SK-N-SH treated with all-trans-retinoic acid at 6 μM for 48 hours (cell line): ENCODE results near the gene STOX1.

Source experiments
- CSRNP3 ChIP-seq: fragments of 250-450 bp; sonication (Bioruptor Pico); IDR thresholded peaks from 2 replicates; pipeline ENCODE4 v1.5.1; 2021; ENCODE audit warnings: mild to moderate bottlenecking, moderate library complexity
- OSR1 ChIP-seq: fragments of 250-450 bp; sonication (Bioruptor Pico); IDR thresholded peaks from 2 replicates; pipeline ENCODE4 v1.8.0; 2022; ENCODE audit warnings: moderate library complexity, mild to moderate bottlenecking, inconsistent platforms
- PATZ1 ChIP-seq: fragments of 250-450 bp; sonication (Bioruptor Pico); IDR thresholded peaks from 2 replicates; pipeline ENCODE4 v1.8.0; 2020; ENCODE audit warnings: mild to moderate bottlenecking, moderate library complexity, borderline replicate concordance
- TOX ChIP-seq: fragments of 250-450 bp; sonication (Bioruptor Pico); IDR thresholded peaks from 2 replicates; pipeline ENCODE4 v1.8.0; 2021; ENCODE audit warnings: mild to moderate bottlenecking, moderate library complexity, borderline replicate concordance
- ZFP30 ChIP-seq: fragments of 450-650 bp; formaldehyde crosslinking; IDR thresholded peaks from 2 replicates; pipeline ENCODE4 v1.5.0; 2022; ENCODE audit warnings: mild to moderate bottlenecking, moderate library complexity
- ZNF565 ChIP-seq: fragments of 450-650 bp; formaldehyde crosslinking; conservative IDR thresholded peaks from 2 replicates; pipeline ENCODE4 v1.5.0; 2020; ENCODE audit warnings: low read depth, mild to moderate bottlenecking, moderate library complexity

GRCh38 chr10:68900427-68901104 lies 73.2 kb downstream of the STOX1 start:
- no peak for TF ChIP-seq PATZ1 (CRISPR knock-in tag)
- no peak for TF ChIP-seq CSRNP3
- no peak for TF ChIP-seq TOX
- no peak for TF ChIP-seq ZNF565 (CRISPR knock-in tag)
- TF ChIP-seq ZFP30: peak; percentile 37; the same call in 1 of the 2 replicates
- TF ChIP-seq OSR1: no peak
